ENCODE data around the gene NEDD9.

GRCh38 chr6:11242711-11243110 lies 10.2 kb upstream of the NEDD9 start:
- no peak for TF ChIP-seq CEBPB (IDR thresholded peaks at IDR 0.05)
- TF ChIP-seq MAX (IDR thresholded peaks at IDR 0.05), result no peak
- TF ChIP-seq REST (IDR thresholded peaks at IDR 0.05; ENCODE audit: low read depth), result no peak
- TF ChIP-seq TAF1 (IDR thresholded peaks at IDR 0.05; ENCODE audit: low read depth), result no peak
- no peak for TF ChIP-seq TEAD4 (IDR thresholded peaks at IDR 0.05)
- no peak for TF ChIP-seq EP300 (IDR thresholded peaks at IDR 0.05; ENCODE audit: borderline replicate concordance)
- TF ChIP-seq RAD21 (IDR thresholded peaks at IDR 0.05; ENCODE audit: low read depth), result no peak
- TF ChIP-seq USF1 (IDR thresholded peaks at IDR 0.05), result no peak
- TF ChIP-seq CREB1 (IDR thresholded peaks at IDR 0.05; ENCODE audit: low read depth), result no peak
- no peak for TF ChIP-seq FOXM1 (IDR thresholded peaks at IDR 0.05; ENCODE audit: borderline replicate concordance, low read depth)
- TF ChIP-seq YY1 (IDR thresholded peaks at IDR 0.05; ENCODE audit: low read depth), result no peak
- no peak for TF ChIP-seq TCF12 (IDR thresholded peaks at IDR 0.05; ENCODE audit: low read depth)
- no peak for TF ChIP-seq NFIC (IDR thresholded peaks at IDR 0.05)

All from Ishikawa (cell line).